NCI-H526 (cell line): ENCODE results near the gene SNN.

Experiments used
- DNase-seq, 2 experiments: peaks; one replicate each; lab custom pipeline; 2025; lab: John Stamatoyannopoulos, UW

SNN gene

DNA sequence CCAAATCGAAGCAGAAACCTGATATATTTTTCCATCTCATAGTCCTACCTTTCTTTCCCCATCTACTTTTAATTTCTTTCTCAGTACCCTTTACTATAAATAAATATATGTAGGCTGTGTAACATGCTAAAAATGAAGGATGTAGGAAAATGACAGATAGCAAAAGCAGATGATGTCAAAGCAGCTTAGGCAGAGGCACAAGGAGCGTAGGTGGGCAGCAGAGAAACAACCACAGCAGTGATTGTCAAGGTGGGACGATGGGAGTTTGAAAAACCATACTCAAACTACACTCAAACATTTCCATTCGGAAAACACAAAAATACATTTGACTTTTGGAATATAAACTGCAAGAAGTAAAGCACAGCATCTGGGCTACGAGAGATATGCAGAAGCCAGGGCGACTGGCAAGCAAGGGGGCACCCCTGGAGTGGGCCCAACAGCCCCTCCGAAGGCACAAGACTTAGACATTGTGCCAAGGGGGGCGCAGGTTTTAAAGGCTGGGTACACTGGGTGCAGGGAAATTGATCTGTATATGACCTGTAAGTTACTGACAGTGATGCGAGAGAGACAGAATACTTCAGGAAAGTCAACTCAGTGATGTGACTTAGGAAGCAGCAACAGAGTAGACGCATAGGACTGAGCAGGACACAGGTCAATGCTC lies 31.1 kb downstream of the SNN start:
- no peak for DNase-seq

DNA sequence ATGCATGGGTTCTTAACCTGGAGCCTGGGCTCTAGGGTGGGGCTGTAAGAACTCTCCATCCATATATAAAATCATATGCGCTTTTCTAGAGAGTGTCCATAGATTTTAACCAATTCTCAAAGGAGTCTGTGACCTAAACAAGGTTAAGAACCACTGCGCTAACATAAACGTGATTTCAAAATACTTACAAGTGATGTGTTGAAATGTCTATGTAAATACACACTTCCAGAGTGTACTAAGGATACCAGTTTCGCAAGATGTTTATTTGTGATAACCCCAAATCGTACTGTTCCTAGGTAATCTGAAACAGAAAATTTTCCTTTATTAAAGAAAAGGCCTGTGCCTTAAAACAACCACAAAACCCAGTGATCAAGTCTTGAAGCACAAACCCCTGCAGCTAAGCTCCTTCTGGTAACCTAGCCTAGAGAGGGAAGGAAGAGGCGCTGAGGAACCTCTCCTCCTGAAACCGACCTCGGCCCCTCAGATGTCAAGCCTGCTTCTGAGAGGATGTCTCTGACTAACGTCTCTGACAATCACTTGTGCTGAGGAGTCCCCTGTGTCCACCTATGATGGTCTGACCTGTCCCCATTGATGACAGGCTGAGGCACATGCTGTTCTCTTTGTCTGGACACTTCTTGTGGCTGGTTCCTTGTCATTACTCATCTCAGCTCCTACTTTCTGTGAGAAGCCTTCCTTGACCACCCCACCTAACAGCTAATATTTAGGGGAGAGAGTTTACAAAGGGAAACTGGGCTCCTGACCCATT lies 32.2 kb downstream of the SNN start:
- no peak for DNase-seq

DNA sequence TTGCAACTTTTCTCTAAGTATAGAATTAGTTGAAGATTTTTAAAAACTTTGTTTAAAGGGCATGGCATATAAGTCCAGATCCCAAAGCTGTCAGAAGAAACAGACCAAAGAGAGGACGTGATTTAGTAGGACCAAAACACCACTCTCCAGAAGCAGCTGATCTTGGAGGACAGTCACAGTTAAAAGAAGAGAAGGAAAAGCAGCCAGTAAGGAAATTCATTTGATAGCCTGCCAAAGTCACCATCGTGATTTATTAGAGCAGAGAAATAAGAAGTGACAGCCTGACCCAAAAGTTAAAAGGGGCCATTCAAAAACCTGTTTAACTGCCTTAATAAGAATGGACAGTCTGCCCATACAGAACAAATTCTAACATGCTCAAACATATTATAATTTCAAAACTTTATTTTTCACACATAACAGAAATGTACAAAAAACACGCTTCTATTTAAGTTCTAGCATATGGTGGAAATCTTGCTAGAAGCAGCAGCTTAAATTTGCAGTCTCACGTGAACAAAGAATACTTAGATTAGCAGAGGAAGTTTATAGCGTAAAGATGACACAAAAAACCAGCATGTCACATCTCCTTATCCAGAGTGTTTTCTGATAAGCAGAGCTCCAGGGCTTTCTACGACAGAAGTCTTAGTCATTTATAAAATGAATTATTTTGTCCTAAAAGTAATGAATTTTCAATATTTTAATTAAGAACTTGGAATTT lies 37.2 kb downstream of the SNN start:
- no peak for DNase-seq

DNA sequence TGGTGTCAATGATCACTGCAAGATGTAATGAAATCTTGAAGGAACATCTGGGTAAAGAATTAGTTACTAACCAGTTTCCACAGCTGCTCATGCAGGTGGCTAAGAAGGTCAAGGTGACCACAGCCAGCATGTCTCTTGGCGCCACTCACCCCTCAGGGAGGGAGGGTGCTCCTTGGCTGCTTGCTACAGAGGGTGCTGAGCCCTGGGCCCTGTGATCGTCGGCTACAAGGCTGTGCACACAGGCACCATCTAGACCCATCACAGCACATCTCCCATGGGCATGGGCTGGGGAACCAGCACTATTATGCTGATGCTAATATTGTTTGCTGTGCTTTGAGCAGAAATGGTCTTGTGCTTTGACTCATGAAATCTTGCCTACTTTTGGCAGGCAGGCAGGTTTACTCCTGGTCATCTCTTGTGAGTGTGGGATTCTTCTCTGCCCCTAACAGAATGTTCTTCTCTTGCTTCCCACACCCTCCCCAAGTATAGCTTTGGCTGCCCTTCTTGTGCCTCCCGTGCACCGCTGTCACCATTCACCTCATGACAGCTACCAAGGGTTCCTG lies 38.0 kb downstream of the SNN start:
- DNase-seq = no peak

DNA sequence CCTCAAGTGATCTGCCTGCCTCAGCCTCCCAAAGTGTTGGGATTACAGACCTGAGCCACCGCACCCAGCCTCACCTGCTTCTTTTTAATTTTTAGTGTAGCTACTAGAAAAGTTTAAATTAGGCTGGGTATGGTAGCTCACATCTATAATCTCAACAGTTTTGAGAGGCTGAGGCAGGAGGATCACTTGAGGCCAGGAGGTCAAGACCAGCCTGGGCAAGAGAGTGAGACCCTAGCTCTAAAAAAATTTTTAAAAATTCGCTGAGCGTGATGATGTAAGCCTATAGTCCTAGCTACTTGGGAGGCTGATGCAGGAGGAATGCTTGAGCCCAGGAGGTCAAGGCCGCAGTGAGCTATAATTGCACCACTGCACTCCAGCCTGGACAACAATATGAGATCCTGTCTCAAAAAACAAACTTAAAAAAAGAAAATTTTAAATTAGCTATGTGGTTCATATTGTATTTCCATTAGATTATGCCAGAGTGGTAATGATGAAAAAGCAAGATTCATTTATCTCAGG lies 39.5 kb downstream of the SNN start:
- DNase-seq = no peak

DNA sequence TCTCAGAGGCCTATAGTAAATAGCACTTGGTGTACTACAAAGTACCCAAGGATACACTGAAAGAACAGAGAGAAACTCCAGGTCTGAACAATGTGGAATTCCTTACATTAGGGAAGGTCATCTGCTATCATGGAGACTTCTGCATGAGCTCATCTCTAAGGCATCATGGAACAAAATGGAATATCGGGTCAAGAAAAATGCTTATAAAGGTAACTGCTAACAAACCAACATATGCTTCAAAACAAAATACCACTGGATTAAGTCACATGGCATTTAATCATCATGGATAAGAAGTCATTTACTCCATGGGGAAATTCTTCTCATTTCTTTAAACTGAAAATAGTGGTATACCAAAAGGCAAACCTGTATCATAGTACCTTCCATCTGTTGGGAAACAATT lies 40.2 kb downstream of the SNN start:
- no peak for DNase-seq

DNA sequence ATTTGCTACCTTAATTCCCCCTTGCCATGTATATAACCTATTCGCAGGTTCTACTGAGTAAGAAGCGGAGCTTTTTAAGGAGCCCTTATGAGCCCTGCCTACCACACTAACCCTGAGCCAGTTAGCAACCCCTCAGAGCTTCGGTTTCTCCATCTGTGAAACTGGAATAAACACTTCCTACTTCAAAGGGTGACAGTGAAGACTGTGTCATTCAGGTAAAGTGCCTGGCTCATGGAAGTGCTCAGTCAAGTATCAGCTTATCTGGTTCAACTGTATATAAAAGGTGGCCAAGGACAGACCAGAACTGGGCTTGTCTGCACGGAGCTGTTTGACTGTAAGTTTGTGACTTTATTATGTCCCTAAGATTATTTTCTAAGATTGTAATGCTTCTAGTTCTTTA lies 43.4 kb downstream of the SNN start:
- DNase-seq = no peak

DNA sequence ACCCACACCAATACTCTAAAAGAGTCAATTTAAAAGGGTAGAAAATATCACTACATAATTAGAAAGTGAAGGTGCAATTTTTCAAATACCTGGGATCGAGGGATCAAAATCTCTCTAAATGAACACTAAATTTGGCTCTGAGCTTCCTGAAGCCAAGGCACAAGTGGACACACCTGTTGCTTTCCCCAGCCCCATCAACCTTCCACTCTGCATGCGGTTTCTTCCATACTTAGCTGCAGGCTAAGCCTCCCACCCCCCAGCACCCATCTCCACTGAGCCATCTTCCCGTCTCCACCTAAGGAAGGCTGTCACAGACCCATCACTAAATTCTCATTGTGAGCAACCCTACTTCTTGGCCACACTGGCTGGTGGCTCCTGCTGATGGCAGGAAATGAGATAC lies 43.9 kb downstream of the SNN start:
- DNase-seq = no peak

DNA sequence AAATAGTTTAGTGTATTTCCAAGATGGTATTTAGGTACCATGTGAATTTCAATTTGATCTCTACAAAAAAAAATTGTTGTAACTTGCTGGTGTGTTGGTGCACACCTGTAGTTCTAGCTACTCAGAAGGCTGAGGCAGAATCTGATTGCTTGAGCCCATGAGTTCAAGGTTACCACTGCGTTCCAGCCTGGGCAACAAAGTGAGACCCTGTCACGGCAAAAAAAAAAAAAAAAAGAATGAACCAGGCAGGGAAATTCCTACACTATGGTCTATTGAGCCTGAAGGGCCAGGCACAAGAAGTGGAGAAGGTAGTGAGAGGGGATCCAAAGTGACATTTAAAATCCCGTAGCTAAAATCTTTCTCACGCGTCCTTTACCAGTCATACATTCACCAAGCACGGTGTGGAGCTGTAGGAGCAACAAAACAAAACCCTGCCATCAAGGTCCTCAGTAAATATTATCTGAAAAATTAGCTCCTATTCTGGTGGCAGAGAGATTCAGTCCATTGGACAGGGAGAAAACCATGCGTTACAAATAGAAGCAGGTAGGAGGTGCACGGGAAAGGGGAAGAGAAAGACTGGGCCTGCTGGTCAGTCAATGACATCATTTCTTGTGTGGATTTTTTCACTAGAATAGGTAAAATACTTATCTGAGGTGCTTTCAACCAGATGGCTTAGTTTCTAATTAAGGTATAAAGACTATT lies 47.1 kb downstream of the SNN start:
- no peak for DNase-seq

DNA sequence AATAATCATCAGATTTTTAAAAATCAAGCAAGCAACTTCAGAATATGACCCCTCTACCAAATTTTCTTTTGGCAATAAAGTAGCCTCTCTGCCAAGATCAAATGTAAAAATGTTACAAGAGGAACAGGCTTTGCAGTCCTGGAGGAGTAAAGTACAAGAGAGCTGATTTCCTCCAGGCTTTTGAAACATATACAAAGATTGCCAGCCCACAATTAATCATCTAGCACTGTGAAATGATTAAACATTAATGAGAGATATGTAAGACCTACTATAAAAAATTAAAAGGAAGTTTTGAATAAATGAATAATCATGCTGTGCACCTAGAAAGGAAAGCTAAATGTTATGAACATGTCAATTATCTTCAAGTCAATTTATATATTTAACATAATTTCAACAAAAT lies 48.1 kb downstream of the SNN start:
- DNase-seq = no peak

DNA sequence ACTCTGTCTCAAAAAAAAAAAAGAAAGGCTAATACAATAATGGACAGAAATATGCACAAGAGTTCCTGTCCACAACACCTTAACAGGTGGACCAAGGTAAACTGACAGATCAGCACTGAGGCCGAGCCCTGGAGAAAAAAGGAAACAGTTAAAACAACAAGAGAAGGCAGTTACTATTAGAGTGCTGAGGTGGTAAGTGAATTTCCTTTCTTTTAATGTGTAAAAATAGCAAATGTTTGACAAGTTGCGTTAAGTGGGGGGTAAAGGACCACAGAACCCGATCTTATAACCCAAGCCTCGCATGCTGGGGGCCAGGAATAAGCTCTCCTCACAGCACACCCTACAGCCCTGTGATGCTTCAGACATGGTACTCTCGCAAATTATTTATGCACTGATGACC lies 49.6 kb downstream of the SNN start:
- no peak for DNase-seq

DNA sequence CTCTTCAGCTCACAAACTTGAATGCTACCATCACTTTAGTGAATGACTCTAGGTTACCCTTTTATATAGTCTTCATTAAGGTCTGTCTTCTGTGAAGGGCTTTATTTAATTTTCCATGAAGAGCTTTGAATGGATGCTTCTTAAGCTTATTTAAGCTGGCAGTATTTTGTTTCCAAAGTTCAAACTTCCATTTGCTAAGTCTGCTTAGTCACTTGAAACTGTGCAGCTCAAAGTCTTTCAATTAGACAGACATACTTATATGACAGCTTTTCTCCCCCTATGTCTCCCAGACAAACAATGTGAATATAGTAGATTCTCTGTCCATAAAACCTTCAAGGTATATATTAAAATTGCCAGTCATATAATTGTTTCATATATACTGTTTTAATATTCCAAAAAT lies 50.9 kb downstream of the SNN start:
- no peak for DNase-seq

DNA sequence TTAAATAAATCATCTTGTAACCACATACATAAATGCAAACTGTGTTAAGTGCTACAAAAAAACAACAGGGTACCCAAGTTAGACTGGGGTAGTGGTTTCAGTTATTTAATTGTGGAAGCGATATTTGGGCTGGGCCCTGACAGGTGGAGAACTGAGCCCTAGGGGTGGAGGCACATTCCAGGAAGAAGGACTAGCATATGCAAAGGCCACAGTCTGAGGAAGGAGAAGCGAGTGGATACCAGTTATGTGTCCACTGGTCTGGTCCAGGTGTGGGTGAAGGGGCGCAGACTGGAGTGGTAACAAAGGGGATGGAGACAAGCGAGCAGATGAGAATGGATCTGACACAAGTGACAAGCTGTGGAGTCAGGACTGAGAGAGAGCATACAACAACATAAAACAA lies 51.5 kb downstream of the SNN start:
- no peak for DNase-seq

DNA sequence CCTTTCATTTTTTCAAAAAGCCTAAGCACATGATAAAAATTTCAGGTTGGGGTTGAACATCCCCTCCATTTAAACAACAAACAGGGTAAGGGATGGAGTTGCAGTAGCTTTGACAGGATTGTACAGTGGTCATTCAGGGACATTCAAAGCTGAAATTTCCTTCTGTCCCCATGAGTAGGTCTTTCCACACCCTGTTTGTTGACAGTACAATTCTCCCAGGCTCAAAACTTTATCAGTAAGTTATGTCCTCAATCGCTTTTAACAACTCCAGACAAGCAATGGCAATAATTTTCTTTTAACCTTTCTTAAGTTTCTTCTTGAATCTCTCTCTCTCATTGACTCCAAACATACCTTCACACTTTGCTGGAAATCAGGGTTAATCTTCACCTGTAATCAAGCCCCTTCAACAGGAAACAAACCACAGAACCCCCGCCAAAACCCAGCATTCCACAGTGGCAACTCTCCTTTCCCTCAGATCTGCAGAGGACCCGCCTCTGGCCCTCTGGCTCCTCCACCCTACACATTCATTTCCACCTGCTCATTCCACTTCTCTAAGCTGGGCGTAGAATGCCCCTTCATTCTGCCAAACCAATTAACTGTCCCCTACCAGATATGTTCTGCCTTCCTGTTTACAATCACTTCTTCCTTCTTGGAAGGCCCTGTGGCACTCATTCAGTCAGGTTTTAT lies 53.7 kb downstream of the SNN start:
- DNase-seq = no peak

DNA sequence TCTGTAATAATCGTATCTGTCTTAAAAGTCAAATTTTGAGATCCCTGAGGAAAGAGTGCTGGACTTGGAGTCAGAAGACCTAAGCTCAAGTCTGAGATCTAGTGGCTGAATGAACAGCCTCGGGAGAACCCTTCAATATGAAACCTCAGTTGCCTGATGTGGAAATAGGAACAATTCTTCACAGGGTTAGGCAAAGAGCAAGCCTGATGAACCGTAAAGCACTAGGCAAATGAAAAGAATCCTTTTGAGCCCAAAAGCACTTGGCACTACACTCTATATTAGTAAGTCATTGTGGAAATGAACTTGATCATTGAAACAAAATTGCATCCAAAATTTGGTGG lies 54.2 kb downstream of the SNN start:
- no peak for DNase-seq

DNA sequence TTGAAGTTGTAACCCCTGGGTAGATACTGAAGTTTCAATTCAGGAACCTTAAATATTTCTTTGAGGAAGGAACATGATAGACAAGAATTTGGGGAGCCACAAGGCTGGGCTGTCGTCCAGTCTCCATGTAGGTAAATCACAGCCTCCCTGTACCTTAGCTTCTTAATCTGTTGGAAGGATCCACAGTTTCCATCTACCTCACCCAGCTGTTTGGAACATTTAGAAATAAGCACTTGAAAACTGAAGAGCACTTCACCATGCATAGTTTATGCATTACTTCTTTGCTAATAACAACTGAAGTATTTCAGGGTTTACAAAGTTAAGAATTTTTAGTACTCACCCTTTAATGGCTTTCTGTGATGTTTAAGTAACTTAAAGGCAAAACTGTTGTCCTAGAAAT lies 57.2 kb downstream of the SNN start:
- no peak for DNase-seq

DNA sequence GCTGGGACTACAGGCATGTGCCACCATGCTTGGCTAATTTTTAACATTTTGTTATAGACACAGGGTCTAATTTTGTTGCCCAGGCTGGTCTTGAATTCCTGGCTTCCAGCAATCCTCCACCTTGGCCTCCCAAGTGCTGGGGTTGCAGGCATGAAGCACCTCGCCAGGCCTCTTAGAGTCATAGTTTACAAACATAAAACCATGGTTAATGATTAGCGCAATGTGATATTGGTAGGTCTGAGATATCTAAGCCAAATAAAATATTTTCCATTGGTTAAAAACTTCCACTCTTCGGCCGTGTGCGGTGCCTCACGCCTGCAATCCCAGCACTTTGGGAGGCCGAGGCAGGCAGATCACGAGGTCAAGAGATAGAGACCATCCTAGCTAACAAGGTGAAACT lies 57.8 kb downstream of the SNN start:
- DNase-seq = no peak

DNA sequence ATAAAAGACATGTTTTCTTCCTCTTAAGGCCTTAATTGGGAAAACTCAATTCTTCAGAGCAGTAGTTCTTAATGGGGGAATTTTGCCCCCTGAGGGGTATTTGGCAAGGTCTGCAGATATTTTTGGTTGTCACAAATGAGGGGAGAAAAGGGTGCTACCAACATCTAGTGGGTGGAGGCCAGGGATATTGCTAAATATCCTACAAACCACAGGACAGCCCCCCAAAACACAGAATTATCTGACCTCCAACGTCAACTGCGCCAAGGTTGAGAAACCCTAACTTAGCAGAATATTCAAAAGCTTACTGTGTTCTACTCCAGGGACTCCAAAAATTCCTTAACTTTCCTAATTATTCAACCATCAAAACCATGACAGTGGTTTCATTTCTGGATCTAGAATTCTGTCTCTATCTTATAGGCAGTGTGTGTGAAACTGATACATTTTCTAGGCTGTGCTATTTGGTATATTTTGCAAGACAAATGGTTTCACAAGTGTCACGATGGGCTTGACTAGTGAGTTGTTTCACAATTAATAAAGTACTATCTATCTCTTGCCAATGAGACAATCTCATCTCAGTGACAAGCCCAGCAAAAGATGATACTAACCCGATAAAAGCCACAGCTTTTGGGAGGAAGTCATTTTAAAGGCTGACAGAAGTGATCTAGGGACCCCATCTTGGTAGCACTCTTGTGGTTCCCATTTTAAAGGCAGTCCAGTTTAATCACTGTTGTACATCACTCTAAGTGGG lies 59.7 kb downstream of the SNN start:
- no peak for DNase-seq
